Parathyroid adenoma (tissue), 2 donors: ENCODE measurements around the gene TIMP2.

Experiments used
- H2AFZ ChIP-seq: fragments of 300-600 bp; sonication (generic); one replicate; pipeline ENCODE4 v1.7.0; 2017; ENCODE audit warnings: antibody characterized with exemption, mild to moderate bottlenecking
- H3K27ac ChIP-seq: fragments of 300-600 bp; sonication (generic); one replicate; pipeline ENCODE4 v1.7.0; 2017
- H3K27me3 ChIP-seq: fragments of 300-600 bp; sonication (generic); one replicate; pipeline ENCODE4 v1.7.0; 2017; ENCODE audit warnings: low read length; ENCODE audit not compliant: control insufficient read depth, insufficient read depth
- H3K36me3 ChIP-seq: fragments of 300-600 bp; sonication (generic); one replicate; pipeline ENCODE4 v1.7.0; 2017; ENCODE audit warnings: low read length; ENCODE audit not compliant: control insufficient read depth, insufficient read depth
- H3K4me1 ChIP-seq: fragments of 300-600 bp; sonication (generic); one replicate; pipeline ENCODE4 v1.7.0; 2017; ENCODE audit warnings: control low read depth
- H3K4me2 ChIP-seq: fragments of 300-600 bp; sonication (generic); one replicate; pipeline ENCODE4 v1.7.0; 2017; ENCODE audit warnings: low read length
- H3K4me3 ChIP-seq: fragments of 300-600 bp; sonication (generic); one replicate; pipeline ENCODE4 v1.7.0; 2017; ENCODE audit warnings: low read depth, low read length
- H3K79me2 ChIP-seq: fragments of 300-600 bp; sonication (generic); one replicate; pipeline ENCODE4 v1.7.0; 2017; ENCODE audit warnings: control low read depth
- H3K9ac ChIP-seq: fragments of 300-600 bp; sonication (generic); one replicate; pipeline ENCODE4 v1.7.0; 2017; ENCODE audit warnings: mild to moderate bottlenecking
- H3K9me3 ChIP-seq: fragments of 300-600 bp; sonication (generic); one replicate; pipeline ENCODE4 v1.7.0; 2017; ENCODE audit warnings: low read length; ENCODE audit not compliant: control insufficient read depth
- TF ChIP-seq, protein P1 (sequence below): fragments of 300-600 bp; sonication (generic); IDR thresholded peaks from one replicate; pipeline ENCODE4 v1.7.0; 2017; ENCODE audit warnings: antibody characterized with exemption, mild to moderate bottlenecking
- donor health status: primary hyperparathyroidism.

TIMP2 gene

DNA sequence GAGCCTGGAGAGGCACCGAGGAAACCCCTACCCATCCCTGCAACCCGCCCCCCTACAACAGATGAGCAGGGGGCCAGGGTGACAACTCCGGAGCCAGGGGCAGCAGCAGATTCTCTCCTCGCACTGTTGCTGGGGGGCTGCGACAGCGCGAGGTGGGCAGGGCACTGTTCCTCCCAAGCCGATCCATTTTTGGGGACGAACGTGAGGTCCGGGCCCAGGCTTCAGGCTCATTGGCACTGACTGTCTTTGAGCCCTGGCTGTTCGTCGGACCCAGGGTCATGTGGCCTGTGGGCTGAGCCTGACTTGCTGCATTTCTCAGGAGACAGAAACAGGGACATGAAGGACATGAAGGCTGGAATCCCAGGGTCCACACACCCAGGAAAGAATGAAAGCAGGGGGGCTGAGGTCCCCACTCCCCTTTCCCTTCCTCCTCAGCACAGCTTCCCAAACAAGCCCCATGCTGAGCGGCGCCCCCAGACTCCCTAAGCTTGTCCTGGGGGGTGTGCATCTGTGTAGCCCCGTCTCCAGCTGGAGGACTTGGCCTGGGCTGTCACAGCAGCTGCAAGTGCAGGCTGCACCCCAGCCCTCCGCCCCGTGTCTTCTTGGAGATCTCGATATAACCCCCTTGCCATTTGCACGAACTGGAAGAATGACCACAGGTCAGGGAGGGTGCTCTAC lies 40.9 kb downstream of the TIMP2 start:
- TF ChIP-seq, protein P1, sequence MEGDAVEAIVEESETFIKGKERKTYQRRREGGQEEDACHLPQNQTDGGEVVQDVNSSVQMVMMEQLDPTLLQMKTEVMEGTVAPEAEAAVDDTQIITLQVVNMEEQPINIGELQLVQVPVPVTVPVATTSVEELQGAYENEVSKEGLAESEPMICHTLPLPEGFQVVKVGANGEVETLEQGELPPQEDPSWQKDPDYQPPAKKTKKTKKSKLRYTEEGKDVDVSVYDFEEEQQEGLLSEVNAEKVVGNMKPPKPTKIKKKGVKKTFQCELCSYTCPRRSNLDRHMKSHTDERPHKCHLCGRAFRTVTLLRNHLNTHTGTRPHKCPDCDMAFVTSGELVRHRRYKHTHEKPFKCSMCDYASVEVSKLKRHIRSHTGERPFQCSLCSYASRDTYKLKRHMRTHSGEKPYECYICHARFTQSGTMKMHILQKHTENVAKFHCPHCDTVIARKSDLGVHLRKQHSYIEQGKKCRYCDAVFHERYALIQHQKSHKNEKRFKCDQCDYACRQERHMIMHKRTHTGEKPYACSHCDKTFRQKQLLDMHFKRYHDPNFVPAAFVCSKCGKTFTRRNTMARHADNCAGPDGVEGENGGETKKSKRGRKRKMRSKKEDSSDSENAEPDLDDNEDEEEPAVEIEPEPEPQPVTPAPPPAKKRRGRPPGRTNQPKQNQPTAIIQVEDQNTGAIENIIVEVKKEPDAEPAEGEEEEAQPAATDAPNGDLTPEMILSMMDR: no peak

DNA sequence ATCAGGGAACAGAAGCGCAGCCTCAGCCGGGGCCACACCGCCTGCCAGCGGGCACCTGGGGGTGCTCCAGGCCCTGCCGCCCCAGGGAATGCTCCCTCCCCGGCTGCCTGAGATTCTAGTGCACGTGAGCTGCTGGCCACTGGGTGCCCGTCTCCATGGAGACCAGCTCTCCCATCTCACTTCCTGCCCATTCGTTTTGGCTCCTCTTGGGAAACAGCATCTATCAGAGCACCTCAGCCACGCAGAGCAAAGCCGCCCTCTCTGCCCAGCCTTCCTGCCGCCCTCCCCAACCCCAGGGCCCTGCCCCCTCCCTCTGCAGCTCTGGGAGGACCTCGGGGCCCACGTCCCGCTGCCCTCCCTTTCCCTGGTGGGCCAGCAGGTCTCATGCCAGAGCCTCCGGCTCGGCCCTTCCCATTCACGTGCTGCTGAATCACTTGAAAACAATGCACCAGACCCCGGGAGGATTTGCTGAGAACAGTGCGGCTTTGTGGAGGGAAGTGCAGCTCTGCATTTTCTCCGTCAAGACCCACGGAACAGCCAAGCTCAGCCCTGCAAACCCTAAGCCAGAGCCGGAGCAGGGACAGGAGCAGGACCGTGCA lies 41.6 kb downstream of the TIMP2 start:
- Histone ChIP-seq H3K27me3 (no peaks in the 10 kb centered on the region), H3K4me1 (peaks cover 24% of the 10 kb centered on the region), H3K4me2 (peak overlapping the region; percentile 21), H3K9me3 (no peaks in the 10 kb centered on the region), H2AFZ (peak overlapping the region; percentile 73), H3K79me2 (no peaks in the 10 kb centered on the region), H3K27ac (peak overlapping the region; percentile 53), H3K4me3 (no peak overlapping the region), H3K9ac (no peak overlapping the region), H3K36me3 (no peaks in the 10 kb centered on the region)
- TF ChIP-seq, protein P1: no peak

More for the DNA sequence above, 40.9 kb downstream of the TIMP2 start:
- Histone ChIP-seq H3K27ac (no peak overlapping the region), H3K4me2 (no peak overlapping the region), H3K9me3 (no peaks in the 10 kb centered on the region), H3K79me2 (no peaks in the 10 kb centered on the region), H3K36me3 (no peaks in the 10 kb centered on the region), H3K4me1 (peaks cover 19% of the 10 kb centered on the region), H3K4me3 (no peak overlapping the region), H3K27me3 (no peaks in the 10 kb centered on the region), H2AFZ (no peak overlapping the region), H3K9ac (no peak overlapping the region)

DNA sequence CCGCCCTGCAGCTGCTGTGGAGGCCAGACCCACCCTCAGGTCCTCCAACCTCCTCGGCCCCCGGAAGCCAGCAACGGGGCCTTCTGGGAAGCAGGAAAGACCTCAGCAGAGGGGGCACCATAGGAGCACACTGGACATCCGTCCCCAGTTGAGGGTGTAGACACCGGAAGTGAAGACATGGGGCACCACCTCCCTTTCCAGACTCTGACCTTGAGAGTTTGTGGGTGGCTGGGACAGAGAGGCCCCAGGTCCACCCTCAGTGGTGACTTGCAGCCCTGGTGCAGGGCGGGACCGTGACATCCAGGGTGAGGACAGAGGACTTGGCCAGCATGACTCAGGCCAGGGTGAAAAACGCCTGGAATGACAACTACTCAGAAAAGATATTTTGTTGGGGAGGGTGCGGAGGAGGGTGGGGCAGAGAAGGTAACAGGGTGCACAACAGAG lies 42.1 kb downstream of the TIMP2 start:
- Histone ChIP-seq H3K9me3 (no peaks in the 10 kb centered on the region), H3K27me3 (no peaks in the 10 kb centered on the region), H3K27ac (peak overlapping the region; percentile 53), H3K79me2 (no peaks in the 10 kb centered on the region), H3K4me3 (no peak overlapping the region), H2AFZ (peak overlapping the region; percentile 73), H3K36me3 (no peaks in the 10 kb centered on the region), H3K9ac (no peak overlapping the region), H3K4me1 (peaks cover 24% of the 10 kb centered on the region), H3K4me2 (peak overlapping the region; percentile 21)
- TF ChIP-seq, protein P1: no peak

DNA sequence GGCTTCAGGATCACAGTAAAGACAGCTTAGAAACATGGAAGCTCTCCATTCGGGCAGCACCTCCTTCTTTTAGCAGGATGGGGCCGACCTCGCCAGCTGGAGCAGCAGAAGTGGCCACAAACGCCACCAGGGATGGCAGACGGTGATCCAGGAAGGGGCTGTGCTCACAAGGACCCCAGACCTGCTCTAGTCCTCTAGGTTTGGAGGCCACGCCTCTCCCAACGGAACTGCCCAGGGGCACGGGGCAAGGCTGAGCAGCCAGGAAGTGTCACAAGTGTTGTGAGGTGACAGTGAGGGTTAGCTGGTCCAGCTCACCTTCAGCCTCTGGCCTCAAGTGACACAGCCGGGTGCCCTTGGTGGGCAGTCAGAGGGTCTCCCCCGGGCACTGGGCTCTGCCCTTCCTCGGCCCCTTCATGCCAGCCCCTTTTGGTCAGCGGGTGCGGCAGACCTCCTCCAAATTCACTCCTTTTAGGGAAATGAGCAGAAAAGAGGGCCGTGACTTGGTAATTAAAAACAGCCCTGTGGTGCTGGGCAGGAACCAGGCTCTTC lies 42.6 kb downstream of the TIMP2 start:
- no peak overlapping the region for H3K9ac ChIP-seq
- peak overlapping the region; percentile 73 for H2AFZ ChIP-seq
- TF ChIP-seq, protein P1: no peak
- no peaks in the 10 kb centered on the region for H3K36me3 ChIP-seq
- H3K4me3 ChIP-seq: no peak overlapping the region
- H3K27ac ChIP-seq: peak overlapping the region; percentile 53
- no peaks in the 10 kb centered on the region for H3K27me3 ChIP-seq
- no peak overlapping the region for H3K4me2 ChIP-seq
- H3K79me2 ChIP-seq: no peaks in the 10 kb centered on the region
- no peaks in the 10 kb centered on the region for H3K9me3 ChIP-seq
- peaks cover 24% of the 10 kb centered on the region for H3K4me1 ChIP-seq
